ENCODE results near the gene GSC2. TPM values are rescaled to one million over a fixed set of nuclear protein-coding genes. Genes with fewer than 3 reads are reported as not detected.

Gene GSC2
- total and polyA plus RNA-seq, 4 donors, result not detected

DNA sequence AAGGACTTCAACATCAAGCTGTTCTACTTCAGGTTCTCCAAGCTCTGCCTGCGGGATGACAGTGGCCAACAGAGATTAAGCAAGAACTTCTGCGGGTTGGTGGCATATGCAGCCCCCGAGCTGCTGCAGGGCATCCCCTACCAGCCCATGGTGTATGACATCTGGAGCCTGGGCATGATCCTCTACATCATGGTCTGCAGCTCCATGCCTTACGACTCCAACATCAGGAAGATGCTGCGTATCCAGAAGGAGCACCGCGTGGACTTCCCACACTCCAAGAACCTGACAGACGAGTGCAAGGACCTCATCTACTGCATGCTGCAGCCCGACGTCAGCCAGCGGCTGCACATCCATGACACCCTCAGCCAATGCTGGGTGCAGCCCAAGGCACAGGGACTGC is 25.1 kb downstream of the GSC2 start:
- H3K9ac ChIP-seq (ENCODE audit: low read depth in 1 of 2, low read length in 2 of 2), result no peak overlapping the region
- H3K27ac ChIP-seq (ENCODE audit: low read depth in 1 of 2, low read length in 2 of 2), result no peak overlapping the region
- H3K27me3 ChIP-seq (ENCODE audit: control insufficient read depth in 4 of 4, insufficient read depth in 4 of 4, low read length in 3 of 4), result no peaks in the 10 kb centered on the region
- no peaks in the 10 kb centered on the region for H3K9me3 ChIP-seq (ENCODE audit: control insufficient read depth in 4 of 4, low read length in 3 of 4)
- no peak for DNase-seq (ENCODE audit: low spot score)
- H3K4me3 ChIP-seq (ENCODE audit: low read depth in 1 of 3, low read length in 3 of 3), result no peak overlapping the region
- no peaks in the 10 kb centered on the region for H3K36me3 ChIP-seq (ENCODE audit: control insufficient read depth in 4 of 4, insufficient read depth in 3 of 4, low read depth in 1 of 4, low read length in 3 of 4)
- peaks cover 9 to 23% (median 19%) of the 10 kb centered on the region in 4 donors for H3K4me1 ChIP-seq (ENCODE audit: control insufficient read depth in 4 of 4, insufficient read depth in 4 of 4, low read length in 3 of 4)
- TF ChIP-seq RXRA (IDR thresholded peaks at IDR 0.05) (no peak), EGR1 (IDR thresholded peaks at IDR 0.05; ENCODE audit: low read depth in 2 of 2) (no peak), YY1 (IDR thresholded peaks at IDR 0.05) (no peak), ZBTB33 (IDR thresholded peaks at IDR 0.05) (no peak), FOXA2 (IDR thresholded peaks at IDR 0.05) (no peak), REST (IDR thresholded peaks at IDR 0.05) (no peak), NR2F2 (IDR thresholded peaks at IDR 0.05) (no peak), HNF4A (conservative IDR thresholded peaks at IDR 0.05) (no peak), GABPA (IDR thresholded peaks at IDR 0.05 in 1 of 2, conservative IDR thresholded peaks at IDR 0.05 in 1 of 2) (no peak), TAF1 (conservative IDR thresholded peaks at IDR 0.05) (no peak), HNF4G (IDR thresholded peaks at IDR 0.05) (no peak), CTCF (IDR thresholded peaks at IDR 0.05; ENCODE audit: low read depth, low read length, missing input control) (no peak), JUND (IDR thresholded peaks at IDR 0.05) (no peak), SP1 (IDR thresholded peaks at IDR 0.05) (no peak), FOXA1 (IDR thresholded peaks at IDR 0.05) (no peak), RAD21 (IDR thresholded peaks at IDR 0.05) (no peak)
- TF ChIP-seq, protein P1, sequence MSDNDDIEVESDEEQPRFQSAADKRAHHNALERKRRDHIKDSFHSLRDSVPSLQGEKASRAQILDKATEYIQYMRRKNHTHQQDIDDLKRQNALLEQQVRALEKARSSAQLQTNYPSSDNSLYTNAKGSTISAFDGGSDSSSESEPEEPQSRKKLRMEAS (IDR thresholded peaks at IDR 0.05), result no peak
- TF ChIP-seq, protein P2, sequence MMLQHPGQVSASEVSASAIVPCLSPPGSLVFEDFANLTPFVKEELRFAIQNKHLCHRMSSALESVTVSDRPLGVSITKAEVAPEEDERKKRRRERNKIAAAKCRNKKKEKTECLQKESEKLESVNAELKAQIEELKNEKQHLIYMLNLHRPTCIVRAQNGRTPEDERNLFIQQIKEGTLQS (IDR thresholded peaks at IDR 0.05), result no peak
- 95% methylated on average over 11 of the region's 11 CpGs for WGBS

All from liver (tissue), 9 donors.